Kidney (tissue), 14 donors: ENCODE data around the gene ZNF71. TPM values are rescaled to one million over a fixed set of nuclear protein-coding genes. Genes with fewer than 3 reads are reported as not detected.

ENCODE experiments used
- DNase-seq, 5 donors: peaks; one replicate each; pipeline ENCODE4 v3.0.0-alpha.2; 2013 to 2020
- FAIRE-seq: peaks from 2 replicates; lab custom pipeline; 2012; peaks lifted over from hg19 to GRCh38; lab: Jason Lieb, UNC
- H3K27ac ChIP-seq, 2 donors: one replicate each; pipeline ENCODE4 v1.7.0; 2013; ENCODE audit warnings: low read depth in 2 of 2, low read length in 2 of 2, inconsistent platforms in 1 of 2
- H3K27me3 ChIP-seq: one replicate; pipeline ENCODE4 v1.7.1; 2013; ENCODE audit warnings: low read length, inconsistent platforms; ENCODE audit not compliant: control insufficient read depth, insufficient read depth
- H3K36me3 ChIP-seq, 3 donors: one replicate each; pipeline versions ENCODE4 v1.7.0 to v1.7.1; 2013; ENCODE audit warnings: low read length in 3 of 3, control low read depth in 1 of 3, inconsistent platforms in 1 of 3; ENCODE audit not compliant: insufficient read depth in 3 of 3, control insufficient read depth in 2 of 3
- H3K4me1 ChIP-seq, 3 donors: one replicate each; pipeline versions ENCODE4 v1.7.0 to v1.7.1; 2013; ENCODE audit warnings: low read length in 3 of 3, inconsistent platforms in 1 of 3, low read depth in 1 of 3; ENCODE audit not compliant: control insufficient read depth in 2 of 3, insufficient read depth in 2 of 3
- H3K4me3 ChIP-seq, 3 donors: one replicate each; pipeline versions ENCODE4 v1.7.0 to v1.8.1; 2013; ENCODE audit warnings: low read length in 3 of 3, control low read depth in 1 of 3, inconsistent platforms in 1 of 3
- H3K9ac ChIP-seq, 3 donors: one replicate each; pipeline versions ENCODE4 v1.7.0 to v1.7.1; 2013; ENCODE audit warnings: low read length in 3 of 3, control low read depth in 1 of 3, inconsistent platforms in 1 of 3
- H3K9me3 ChIP-seq, 3 donors: one replicate each; pipeline versions ENCODE4 v1.7.0 to v1.7.1; 2013; ENCODE audit warnings: low read length in 3 of 3, control low read depth in 1 of 3, inconsistent platforms in 1 of 3; ENCODE audit not compliant: control insufficient read depth in 2 of 3, insufficient read depth in 1 of 3
- CTCF ChIP-seq: IDR thresholded peaks from 3 replicates; pipeline ENCODE4 v1.5.1; 2012; ENCODE audit warnings: mild to moderate bottlenecking, moderate library complexity, borderline replicate concordance; ENCODE audit not compliant: insufficient read depth; ENCODE audit errors: extremely low read depth
- intact Hi-C: fragments of 100-400 bp; cut with DNase I; formaldehyde crosslinking; loops from one replicate; pipeline ENCODE4 v1.11.1; 2022
- polyA plus RNA-seq: library from polyadenylated mRNA; stranded (reverse); fragments of 350-450 nt; fragmentation: Illumina TruSeq; extraction: RNeasy Lipid Tissue Mini Kit (QIAGEN cat#74804); gene quantifications from one replicate; pipeline ENCODE4 v1.2.3, GENCODE V29; 2014; ENCODE audit warnings: low read depth, low replicate concordance; ENCODE audit not compliant: insufficient read depth
- total RNA-seq: library from RNA; stranded (reverse); fragmentation: NEBNext Ultra II Directional; extraction: Animal tissue kit (Norgen Biotek cat#: 25700); gene quantifications from one replicate; pipeline ENCODE4 v1.2.1, GENCODE V29; 2021
- donor health status: control.
- donor health status: control.
- donor health status: control.
- donor health status: control.
- donor health status: control.
- donor health status: DM: yes; HTN: yes; CAD: no.
- donor health status: Normal renal cell carcinoma (clear cell type).

The ZNF71 gene
- total and polyA plus RNA-seq, 2 donors from 2014 or later: 3.5 to 7.6 TPM

- H3K4me1 ChIP-seq: no peaks in the 10 kb centered on the region
- peak; percentile 33 for TF ChIP-seq CTCF
- intact Hi-C loops: no loop called here
- no peaks in the 10 kb centered on the region for H3K9me3 ChIP-seq
- FAIRE-seq: no peak
- peak in 4 of 5 donors; percentile 5 to 58 (median 29) for DNase-seq
- H3K9ac ChIP-seq: no peak overlapping the region
- H3K27ac ChIP-seq: no peak overlapping the region
- no peak overlapping the region for H3K4me3 ChIP-seq
- peaks cover 0 to 5% (median 3%) of the 10 kb centered on the region in 3 donors for H3K36me3 ChIP-seq
- H3K27me3 ChIP-seq: no peaks in the 10 kb centered on the region
Measured at GRCh38 chr19:56660381-56661107, 65.4 kb downstream of the ZNF71 start.

GRCh38 chr19:56661248-56661647, 66.1 kb downstream of the ZNF71 start:
- H3K27me3 ChIP-seq: no peaks in the 10 kb centered on the region
- H3K27ac ChIP-seq: no peak overlapping the region
- no peaks in the 10 kb centered on the region for H3K9me3 ChIP-seq
- FAIRE-seq (no peak), DNase-seq (peak in 1 of 5 donors; percentile 29)
- peaks cover 0 to 5% (median 3%) of the 10 kb centered on the region in 3 donors for H3K36me3 ChIP-seq
- H3K4me1 ChIP-seq: no peaks in the 10 kb centered on the region
- no peak overlapping the region for H3K4me3 ChIP-seq
- intact Hi-C loops: no loop called here
- no peak for TF ChIP-seq CTCF
- no peak overlapping the region for H3K9ac ChIP-seq

GRCh38 chr19:56663931-56664500, 68.9 kb downstream of the ZNF71 start:
- intact Hi-C loops: no loop called here
- H3K4me1 ChIP-seq: no peaks in the 10 kb centered on the region
- TF ChIP-seq CTCF: no peak
- peaks cover 0 to 5% (median 3%) of the 10 kb centered on the region in 3 donors for H3K36me3 ChIP-seq
- H3K9me3 ChIP-seq: no peaks in the 10 kb centered on the region
- H3K4me3 ChIP-seq: no peak overlapping the region
- H3K27ac ChIP-seq: no peak overlapping the region
- peak in 1 of 5 donors; percentile 16 for DNase-seq
- FAIRE-seq: no peak
- H3K27me3 ChIP-seq: no peaks in the 10 kb centered on the region
- H3K9ac ChIP-seq: no peak overlapping the region
